GM19023 (cell line): ENCODE data around the gene GRAMD4.

Experiments used
- ATAC-seq: cut with Tn5 transposase; IDR thresholded peaks from one replicate; pipeline ENCODE4 v1.9.1; 2021; ENCODE audit warnings: mild to moderate bottlenecking, moderate library complexity; ENCODE audit not compliant: unreplicated experiment

The GRAMD4 gene

GRCh38 chr22:46707827-46708570, 87.8 kb downstream of the GRAMD4 start:
- no peak for ATAC-seq

GRCh38 chr22:46708766-46709330, 88.7 kb downstream of the GRAMD4 start:
- ATAC-seq, result no peak

GRCh38 chr22:46710806-46711205, 90.6 kb downstream of the GRAMD4 start:
- no peak for ATAC-seq

GRCh38 chr22:46712288-46712687, 92.1 kb downstream of the GRAMD4 start:
- no peak for ATAC-seq

- ATAC-seq, result no peak
These were observed 94.4 kb downstream of the GRAMD4 start for GRCh38 chr22:46714550-46714949.

- ATAC-seq, result no peak
These were observed 99.7 kb downstream of the GRAMD4 start for GRCh38 chr22:46719921-46720320.

- no peak for ATAC-seq
These were observed 101.4 kb downstream of the GRAMD4 start for GRCh38 chr22:46721501-46722085.

- no peak for ATAC-seq
These were observed 103.7 kb downstream of the GRAMD4 start for GRCh38 chr22:46723882-46724281.

- no peak for ATAC-seq
These were observed 104.9 kb downstream of the GRAMD4 start for GRCh38 chr22:46725096-46725495.

- peak; percentile 36 for ATAC-seq
These were observed 106.1 kb downstream of the GRAMD4 start for GRCh38 chr22:46726066-46726985.

- peak; percentile 53 for ATAC-seq
These were observed 106.8 kb downstream of the GRAMD4 start for GRCh38 chr22:46726986-46727317.

- ATAC-seq, result no peak
These were observed 107.7 kb downstream of the GRAMD4 start for GRCh38 chr22:46727813-46728364.

GRCh38 chr22:46728470-46728869, 108.3 kb downstream of the GRAMD4 start:
- ATAC-seq, result no peak
